HCT116 (cell line): Measurements from ENCODE around the gene C22orf39.

Experiments
- CTCF ChIP-seq, 3 experiments: fragments of 200-600 bp in 1 of 3; sonication (generic) in 1 of 3; IDR thresholded peaks in 2 of 3; conservative IDR thresholded peaks in 1 of 3; 2 replicates each; pipeline ENCODE4 v1.5.1; 2012 to 2017; ENCODE audit warnings: low read depth in 2 of 3, low read length in 2 of 3, antibody characterized with exemption in 1 of 3, borderline replicate concordance in 1 of 3, control low read depth in 1 of 3, mild to moderate bottlenecking in 1 of 3, mixed read lengths in 1 of 3, mixed run types in 1 of 3, moderate library complexity in 1 of 3; ENCODE audit not compliant: insufficient read depth in 1 of 3
- POLR2A ChIP-seq: IDR thresholded peaks from 2 replicates; pipeline ENCODE4 v1.7.0; 2011; ENCODE audit warnings: borderline replicate concordance; ENCODE audit not compliant: insufficient read depth, insufficient read length; ENCODE audit errors: extremely low read depth
- POLR2AphosphoS5 ChIP-seq: IDR thresholded peaks from 2 replicates; pipeline ENCODE4 v1.6.1; 2011; ENCODE audit warnings: mild to moderate bottlenecking, low read depth, low read length, moderate library complexity

- TF ChIP-seq CTCF (IDR thresholded peaks at IDR 0.05 in 2 of 3, conservative IDR thresholded peaks at IDR 0.05 in 1 of 3; ENCODE audit: borderline replicate concordance in 1 of 3, insufficient read depth in 1 of 3, low read depth in 2 of 3, low read length in 2 of 3) (no peak), POLR2A (no peak), POLR2AphosphoS5 (no peak)
These were observed 8.3 kb upstream of the C22orf39 start for GRCh38 chr22:19455585-19456370.
